MM.1S (cell line): Measurements from ENCODE around the gene GCNT2.

Experiments used
- DNase-seq: peaks from one replicate; pipeline ENCODE4 v3.0.0-alpha.2; 2015
- H2AFZ ChIP-seq: fragments of 300-600 bp; sonication (generic); 2 replicates; pipeline ENCODE4 v1.6.0; 2016; ENCODE audit warnings: antibody characterized with exemption, low read length
- H3F3A ChIP-seq: fragments of 300-600 bp; sonication (generic); 2 replicates; pipeline ENCODE4 v1.6.1; 2016; ENCODE audit warnings: mild to moderate bottlenecking, antibody characterized with exemption, low read length, moderate library complexity, mixed read lengths; ENCODE audit not compliant: insufficient read depth
- H3K27ac ChIP-seq: fragments of 300-600 bp; sonication (generic); 2 replicates; pipeline ENCODE4 v1.5.1; 2016; ENCODE audit warnings: mild to moderate bottlenecking, low read length
- H3K27me3 ChIP-seq: fragments of 300-600 bp; sonication (generic); replicated peaks from 2 replicates; pipeline ENCODE4 v1.6.0; 2016; ENCODE audit warnings: low read length; ENCODE audit not compliant: insufficient read depth
- H3K36me3 ChIP-seq: fragments of 300-600 bp; sonication (generic); replicated peaks from 2 replicates; pipeline ENCODE4 v1.6.1; 2016; ENCODE audit warnings: mild to moderate bottlenecking, low read length, mixed read lengths; ENCODE audit not compliant: insufficient read depth
- H3K4me1 ChIP-seq: fragments of 300-600 bp; sonication (generic); 2 replicates; pipeline ENCODE4 v1.6.1; 2016; ENCODE audit warnings: low read length, mixed read lengths
- H3K4me2 ChIP-seq: fragments of 300-600 bp; sonication (generic); 2 replicates; pipeline ENCODE4 v1.6.0; 2016; ENCODE audit warnings: low read depth, low read length
- H3K4me3 ChIP-seq: fragments of 300-600 bp; sonication (generic); 2 replicates; pipeline ENCODE4 v1.5.1; 2016; ENCODE audit warnings: low read length, mixed read lengths
- H3K79me2 ChIP-seq: fragments of 300-600 bp; sonication (generic); 2 replicates; pipeline ENCODE4 v1.6.1; 2016; ENCODE audit warnings: mixed run types, low read length, mixed read lengths
- H3K9ac ChIP-seq: fragments of 300-600 bp; sonication (generic); 2 replicates; pipeline ENCODE4 v1.6.1; 2016; ENCODE audit warnings: low read length, mixed read lengths
- H3K9me2 ChIP-seq: fragments of 300-600 bp; sonication (generic); replicated peaks from 2 replicates; pipeline ENCODE4 v1.6.1; 2016; ENCODE audit warnings: mild to moderate bottlenecking, low read length, mixed read lengths; ENCODE audit not compliant: insufficient read depth
- H3K9me3 ChIP-seq: fragments of 300-600 bp; sonication (generic); replicated peaks from 2 replicates; pipeline ENCODE4 v1.6.1; 2016; ENCODE audit warnings: mild to moderate bottlenecking, low read length, mixed read lengths; ENCODE audit not compliant: insufficient read depth
- H4K20me1 ChIP-seq: fragments of 300-600 bp; sonication (generic); 2 replicates; pipeline ENCODE4 v1.6.1; 2016; ENCODE audit warnings: mild to moderate bottlenecking, low read length, moderate library complexity, mixed read lengths; ENCODE audit not compliant: insufficient read depth
- CTCF ChIP-seq: fragments of 300-600 bp; sonication (generic); IDR thresholded peaks from 2 replicates; pipeline ENCODE4 v1.5.1; 2016; ENCODE audit warnings: antibody characterized with exemption, low read length, mixed read lengths
- EZH2 ChIP-seq: fragments of 300-600 bp; sonication (generic); optimal IDR thresholded peaks from 2 replicates; pipeline ENCODE3; 2017; ENCODE audit warnings: low read depth, mild to moderate bottlenecking, antibody characterized with exemption, low read length, mixed read lengths
- EZH2phosphoT487 ChIP-seq: fragments of 300-600 bp; sonication (generic); IDR thresholded peaks from 2 replicates; pipeline ENCODE4 v1.6.1; 2018; ENCODE audit warnings: antibody characterized with exemption, low read length

The GCNT2 gene

GRCh38 chr6:10552270-10552810 is 31.2 kb downstream of the GCNT2 start:
- H3F3A ChIP-seq = no peaks in the 10 kb centered on the region
- no peaks in the 10 kb centered on the region for H3K9me2 ChIP-seq
- H3K4me1 ChIP-seq = no peaks in the 10 kb centered on the region

GRCh38 chr6:10553871-10554270 is 32.7 kb downstream of the GCNT2 start:
- H3K27ac ChIP-seq = no peak overlapping the region

More at GRCh38 chr6:10552270-10552810, 31.2 kb downstream of the GCNT2 start:
- Histone ChIP-seq H3K79me2 (no peaks in the 10 kb centered on the region), H3K9me3 (no peaks in the 10 kb centered on the region), H3K4me3 (no peak overlapping the region), H3K36me3 (no peaks in the 10 kb centered on the region), H3K27me3 (no peaks in the 10 kb centered on the region), H4K20me1 (no peaks in the 10 kb centered on the region), H3K9ac (no peak overlapping the region), H3K4me2 (no peak overlapping the region), H3K27ac (no peak overlapping the region), H2AFZ (no peak overlapping the region)
- TF ChIP-seq CTCF = no peak
- no peak for TF ChIP-seq EZH2phosphoT487
- TF ChIP-seq EZH2 = no peak
- no peak for DNase-seq

GRCh38 chr6:10554826-10555225 is 33.7 kb downstream of the GCNT2 start:
- no peak overlapping the region for H2AFZ ChIP-seq
- H3K4me3 ChIP-seq = no peak overlapping the region
- no peak overlapping the region for H3K4me2 ChIP-seq
- no peaks in the 10 kb centered on the region for H3K9me3 ChIP-seq
- no peak overlapping the region for H3K27ac ChIP-seq
- no peaks in the 10 kb centered on the region for H3K27me3 ChIP-seq
- H3F3A ChIP-seq = no peaks in the 10 kb centered on the region
- H3K9ac ChIP-seq = no peak overlapping the region
- H4K20me1 ChIP-seq = no peaks in the 10 kb centered on the region
- DNase-seq = no peak
- H3K36me3 ChIP-seq = no peaks in the 10 kb centered on the region
- H3K79me2 ChIP-seq = no peaks in the 10 kb centered on the region
- H3K4me1 ChIP-seq = no peaks in the 10 kb centered on the region
- H3K9me2 ChIP-seq = no peaks in the 10 kb centered on the region
- TF ChIP-seq EZH2phosphoT487 (no peak), EZH2 (no peak), CTCF (no peak)

More at GRCh38 chr6:10553871-10554270, 32.7 kb downstream of the GCNT2 start:
- Histone ChIP-seq H3K4me3 (no peak overlapping the region), H2AFZ (no peak overlapping the region), H3K36me3 (no peaks in the 10 kb centered on the region), H3K79me2 (no peaks in the 10 kb centered on the region), H3K27me3 (no peaks in the 10 kb centered on the region), H3K4me1 (no peaks in the 10 kb centered on the region), H3F3A (no peaks in the 10 kb centered on the region), H3K9ac (no peak overlapping the region), H3K4me2 (no peak overlapping the region), H4K20me1 (no peaks in the 10 kb centered on the region), H3K9me3 (no peaks in the 10 kb centered on the region), H3K9me2 (no peaks in the 10 kb centered on the region)
- no peak for DNase-seq
- TF ChIP-seq CTCF (no peak), EZH2 (no peak)
